ENCODE results near the gene ASPG. TPM values are rescaled to one million over a fixed set of nuclear protein-coding genes. Genes with fewer than 3 reads are reported as not detected.

Gene ASPG
- total RNA-seq, 2 experiments from 2014 or later, result not detected

- DNase-seq, result no peak
- POLR2A ChIA-PET, result no interaction called here
- H3K27me3 Mint-ChIP-seq, result peaks cover 24% of the 10 kb centered on the region
These were observed 32.7 kb downstream of the ASPG start for GRCh38 chr14:104118006-104118844.

GRCh38 chr14:104119119-104119487 lies 33.6 kb downstream of the ASPG start:
- intact Hi-C loops (cut with micrococcal nuclease), result no loop called here
- TF ChIP-seq CTCF (IDR thresholded peaks at IDR 0.05), result no peak
- peaks cover 4% of the 10 kb centered on the region for H3K9me3 Mint-ChIP-seq
- H3K36me3 Mint-ChIP-seq (ENCODE audit: low read depth), result no peaks in the 10 kb centered on the region
- H3K27me3 Mint-ChIP-seq, result peaks cover 26% of the 10 kb centered on the region
- no peak overlapping the region for H3K4me3 Mint-ChIP-seq
- H3K4me1 Mint-ChIP-seq (ENCODE audit: low read depth), result no peaks in the 10 kb centered on the region
- CTCF ChIA-PET, result no interaction called here
- no peak for ATAC-seq
- DNase-seq, result no peak
- H3K27ac Mint-ChIP-seq, result no peak overlapping the region
- POLR2A ChIA-PET, result no interaction called here

More at GRCh38 chr14:104118006-104118844, 32.7 kb downstream of the ASPG start:
- ATAC-seq, result no peak
- H3K4me3 Mint-ChIP-seq, result no peak overlapping the region
- H3K36me3 Mint-ChIP-seq (ENCODE audit: low read depth), result no peaks in the 10 kb centered on the region
- CTCF ChIA-PET, result no interaction called here
- no peak for TF ChIP-seq CTCF (IDR thresholded peaks at IDR 0.05)
- H3K27ac Mint-ChIP-seq, result no peak overlapping the region
- no peaks in the 10 kb centered on the region for H3K4me1 Mint-ChIP-seq (ENCODE audit: low read depth)
- no peaks in the 10 kb centered on the region for H3K9me3 Mint-ChIP-seq
- intact Hi-C loops (cut with micrococcal nuclease), result no loop called here

GRCh38 chr14:104119488-104120251 lies 34.2 kb downstream of the ASPG start:
- no peak for DNase-seq
- Mint-ChIP-seq H3K36me3 (ENCODE audit: low read depth) (no peaks in the 10 kb centered on the region), H3K27me3 (peaks cover 26% of the 10 kb centered on the region), H3K9me3 (peaks cover 5% of the 10 kb centered on the region), H3K4me1 (ENCODE audit: low read depth) (no peaks in the 10 kb centered on the region), H3K27ac (no peak overlapping the region), H3K4me3 (no peak overlapping the region)
- POLR2A ChIA-PET, result no interaction called here
- ATAC-seq, result no peak
- TF ChIP-seq CTCF (IDR thresholded peaks at IDR 0.05), result no peak
- intact Hi-C loops (cut with micrococcal nuclease), result no loop called here
- CTCF ChIA-PET, result interaction anchor here (0.7 kb wide), 1 partner anchor 42 kb away, joined by 3 read pairs; no protein-coding TSS in a partner anchor

GRCh38 chr14:104120281-104120741 lies 34.8 kb downstream of the ASPG start:
- ChIA-PET POLR2A (no interaction called here), CTCF (interaction anchor here (1.2 kb wide), 1 partner anchor 9 kb away, joined by 3 read pairs; no protein-coding TSS in a partner anchor)
- Mint-ChIP-seq H3K27me3 (peaks cover 29% of the 10 kb centered on the region), H3K4me1 (ENCODE audit: low read depth) (no peaks in the 10 kb centered on the region), H3K36me3 (ENCODE audit: low read depth) (no peaks in the 10 kb centered on the region), H3K4me3 (no peak overlapping the region), H3K27ac (no peak overlapping the region), H3K9me3 (peaks cover 10% of the 10 kb centered on the region)
- no peak for ATAC-seq
- DNase-seq, result no peak
- TF ChIP-seq CTCF (IDR thresholded peaks at IDR 0.05), result no peak
- intact Hi-C loops (cut with micrococcal nuclease), result no loop called here

- CTCF ChIA-PET, result interaction anchor here (1.2 kb wide), 1 partner anchor 8 kb away, joined by 3 read pairs; no protein-coding TSS in a partner anchor
- Mint-ChIP-seq H3K4me1 (ENCODE audit: low read depth) (no peaks in the 10 kb centered on the region), H3K36me3 (ENCODE audit: low read depth) (no peaks in the 10 kb centered on the region), H3K27me3 (peaks cover 22% of the 10 kb centered on the region), H3K4me3 (no peak overlapping the region), H3K27ac (no peak overlapping the region), H3K9me3 (peaks cover 10% of the 10 kb centered on the region)
- intact Hi-C loops (cut with micrococcal nuclease), result no loop called here
- POLR2A ChIA-PET, result no interaction called here
- TF ChIP-seq CTCF (IDR thresholded peaks at IDR 0.05), result no peak
- DNase-seq (no peak), ATAC-seq (no peak)
These were observed 35.6 kb downstream of the ASPG start for GRCh38 chr14:104121142-104121541.
